ENCODE measurements around the gene SIM1.

The SIM1 gene

DNA sequence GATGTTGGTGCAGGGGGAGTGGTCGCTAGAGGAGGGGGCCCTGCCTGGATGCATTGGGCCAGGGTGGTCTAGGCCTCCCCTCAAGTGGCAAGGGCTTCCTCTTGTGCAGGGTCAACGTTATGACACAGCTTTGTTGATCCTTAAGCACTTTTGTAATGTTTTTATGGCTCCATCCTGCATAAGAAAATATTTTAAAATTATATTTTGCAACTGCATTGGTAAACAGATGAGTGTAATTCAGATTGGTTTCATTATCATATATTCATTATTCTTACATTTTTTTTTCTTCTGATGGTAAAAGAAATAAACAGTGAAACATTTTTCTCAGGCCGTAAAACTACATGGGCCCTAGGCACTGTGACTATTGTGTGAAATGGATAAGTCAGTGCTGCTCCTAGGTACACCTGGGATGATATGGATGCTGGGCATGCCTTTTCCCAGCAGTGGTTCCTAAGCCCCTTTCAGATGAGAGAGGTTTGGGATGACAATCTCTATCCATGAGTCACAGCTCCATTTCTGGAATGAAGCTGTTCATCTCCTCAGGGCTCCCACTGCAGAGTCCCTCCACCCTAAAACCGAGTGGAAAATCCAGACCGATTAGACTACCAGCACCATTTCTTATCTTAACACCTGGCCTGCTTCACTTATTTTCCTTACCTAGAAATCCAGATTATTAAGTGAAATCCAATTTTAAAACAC lies 5.8 kb upstream of the SIM1 start:
- DNase-seq (ENCODE audit: low read depth): no peak
- TF ChIP-seq, protein P1, sequence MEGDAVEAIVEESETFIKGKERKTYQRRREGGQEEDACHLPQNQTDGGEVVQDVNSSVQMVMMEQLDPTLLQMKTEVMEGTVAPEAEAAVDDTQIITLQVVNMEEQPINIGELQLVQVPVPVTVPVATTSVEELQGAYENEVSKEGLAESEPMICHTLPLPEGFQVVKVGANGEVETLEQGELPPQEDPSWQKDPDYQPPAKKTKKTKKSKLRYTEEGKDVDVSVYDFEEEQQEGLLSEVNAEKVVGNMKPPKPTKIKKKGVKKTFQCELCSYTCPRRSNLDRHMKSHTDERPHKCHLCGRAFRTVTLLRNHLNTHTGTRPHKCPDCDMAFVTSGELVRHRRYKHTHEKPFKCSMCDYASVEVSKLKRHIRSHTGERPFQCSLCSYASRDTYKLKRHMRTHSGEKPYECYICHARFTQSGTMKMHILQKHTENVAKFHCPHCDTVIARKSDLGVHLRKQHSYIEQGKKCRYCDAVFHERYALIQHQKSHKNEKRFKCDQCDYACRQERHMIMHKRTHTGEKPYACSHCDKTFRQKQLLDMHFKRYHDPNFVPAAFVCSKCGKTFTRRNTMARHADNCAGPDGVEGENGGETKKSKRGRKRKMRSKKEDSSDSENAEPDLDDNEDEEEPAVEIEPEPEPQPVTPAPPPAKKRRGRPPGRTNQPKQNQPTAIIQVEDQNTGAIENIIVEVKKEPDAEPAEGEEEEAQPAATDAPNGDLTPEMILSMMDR (IDR thresholded peaks at IDR 0.05; ENCODE audit: insufficient read depth, low read depth, low read length, missing control alignments): no peak
- no peak overlapping the region for H3K4me3 ChIP-seq (ENCODE audit: low read length)

DNA sequence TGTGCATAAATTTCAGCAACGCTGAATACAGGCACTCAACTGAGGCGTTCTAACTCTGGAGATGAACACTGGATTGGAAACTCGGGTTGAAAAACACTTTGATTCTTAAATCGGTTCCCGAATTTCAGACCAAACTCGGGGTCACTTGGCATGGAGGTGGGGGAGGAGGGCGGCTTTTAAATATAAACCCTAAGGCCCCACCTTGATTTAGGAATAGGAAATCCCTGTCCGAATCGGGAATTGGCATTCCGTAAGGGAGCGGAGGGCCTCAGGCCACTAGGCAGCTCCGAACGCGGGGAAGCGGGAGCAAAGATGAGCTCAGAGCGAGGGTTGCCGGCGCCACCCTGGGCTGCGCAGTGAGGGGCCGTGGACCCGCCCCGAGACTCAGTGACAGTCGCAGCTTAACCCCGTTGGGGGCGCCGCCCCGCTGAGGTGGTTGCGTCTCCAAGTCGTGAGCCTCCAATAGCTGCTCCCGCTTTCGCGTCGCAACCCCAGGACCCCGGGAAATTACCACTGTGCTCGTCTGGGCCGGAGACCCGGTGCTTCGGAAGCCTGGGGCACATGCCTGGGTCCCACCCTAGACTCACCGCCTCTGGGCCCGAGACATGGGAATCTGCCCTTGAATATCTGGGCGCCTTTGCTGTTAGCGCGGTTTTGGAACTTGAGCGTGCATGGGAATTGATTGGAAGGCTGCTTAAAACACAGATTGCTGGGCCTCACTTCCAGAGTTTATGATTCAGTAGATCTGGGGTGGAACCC lies 4.6 kb upstream of the SIM1 start:
- DNase-seq (ENCODE audit: low read depth): no peak

DNA sequence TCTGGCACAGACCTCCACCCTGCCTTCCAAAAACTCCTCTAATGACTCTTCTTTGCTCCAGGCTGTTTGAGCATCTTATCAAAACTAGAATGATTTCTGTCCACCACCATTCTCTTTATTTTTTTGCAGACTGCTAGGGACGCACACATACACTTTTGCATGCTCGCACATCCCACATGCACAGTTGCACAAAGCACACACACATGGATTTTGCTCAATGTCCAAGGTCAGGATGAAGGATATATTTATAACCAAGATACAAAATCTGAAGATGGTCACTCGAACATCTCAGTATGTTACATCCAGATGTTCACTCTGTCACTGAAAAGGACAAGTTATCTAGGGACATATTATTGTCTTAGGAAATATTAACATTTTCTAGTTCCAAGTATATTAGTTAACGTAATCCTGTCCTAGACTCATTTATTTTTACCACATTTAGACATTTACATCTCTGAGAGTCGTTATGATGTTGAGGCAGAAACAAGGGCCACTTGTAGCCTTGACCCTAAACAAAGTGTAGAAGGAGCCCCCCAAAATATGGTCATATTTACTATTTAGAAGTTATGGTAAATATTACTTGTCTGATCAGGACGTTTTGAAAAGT lies 3.4 kb upstream of the SIM1 start:
- TF ChIP-seq, protein P1 (IDR thresholded peaks at IDR 0.05; ENCODE audit: insufficient read depth, low read depth, low read length, missing control alignments): no peak
- no peak overlapping the region for H3K4me3 ChIP-seq (ENCODE audit: low read length)
- no peak for DNase-seq (ENCODE audit: low read depth)

More for the DNA sequence above, 4.6 kb upstream of the SIM1 start:
- no peak overlapping the region for H3K4me3 ChIP-seq (ENCODE audit: low read length)
- TF ChIP-seq, protein P1 (IDR thresholded peaks at IDR 0.05; ENCODE audit: insufficient read depth, low read depth, low read length, missing control alignments): no peak

DNA sequence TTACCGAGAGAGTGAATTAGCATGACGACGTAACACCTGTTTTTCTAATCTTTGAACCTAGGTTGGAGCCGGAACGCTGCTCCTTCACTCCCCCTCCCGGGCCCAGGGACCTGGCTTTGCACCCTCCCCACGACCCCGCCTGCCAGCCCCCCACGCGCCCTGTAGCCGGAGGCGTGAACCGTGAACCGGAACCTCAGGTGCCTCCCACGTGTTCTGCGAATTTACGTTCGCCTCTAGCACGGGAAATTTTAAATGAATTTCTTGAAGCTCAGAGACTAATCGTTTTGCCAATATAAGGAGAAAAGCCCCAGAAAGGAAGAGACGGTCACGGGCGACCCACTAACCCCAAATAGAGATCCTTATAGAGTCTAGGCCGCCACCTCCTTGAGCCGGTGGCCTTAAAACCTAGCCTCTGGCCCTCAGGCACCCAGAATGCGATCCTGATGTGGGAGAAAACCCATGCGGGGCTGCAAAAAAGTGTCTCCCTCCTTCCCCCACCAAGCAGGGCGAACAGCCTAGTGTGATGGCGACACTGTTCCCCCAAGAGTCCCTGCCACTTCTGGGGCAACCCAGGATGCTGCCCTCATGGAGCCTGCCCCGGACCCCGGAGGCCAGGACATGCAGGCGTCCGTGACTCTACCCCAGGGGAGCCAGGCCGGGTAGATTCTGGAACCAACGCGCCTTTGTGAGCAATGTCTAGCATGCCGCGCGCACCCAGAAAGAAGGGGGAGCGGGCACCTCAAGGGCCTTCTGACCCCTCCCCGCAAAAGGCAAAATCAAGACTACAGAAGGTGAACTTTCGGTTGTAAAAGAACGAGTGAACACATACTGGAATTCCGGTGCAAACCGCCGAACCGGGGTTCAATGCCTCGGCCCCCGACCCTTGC lies 2.7 kb upstream of the SIM1 start:
- no peak overlapping the region for H3K4me3 ChIP-seq (ENCODE audit: low read length)
- TF ChIP-seq, protein P1 (IDR thresholded peaks at IDR 0.05; ENCODE audit: insufficient read depth, low read depth, low read length, missing control alignments): no peak
- no peak for DNase-seq (ENCODE audit: low read depth)

DNA sequence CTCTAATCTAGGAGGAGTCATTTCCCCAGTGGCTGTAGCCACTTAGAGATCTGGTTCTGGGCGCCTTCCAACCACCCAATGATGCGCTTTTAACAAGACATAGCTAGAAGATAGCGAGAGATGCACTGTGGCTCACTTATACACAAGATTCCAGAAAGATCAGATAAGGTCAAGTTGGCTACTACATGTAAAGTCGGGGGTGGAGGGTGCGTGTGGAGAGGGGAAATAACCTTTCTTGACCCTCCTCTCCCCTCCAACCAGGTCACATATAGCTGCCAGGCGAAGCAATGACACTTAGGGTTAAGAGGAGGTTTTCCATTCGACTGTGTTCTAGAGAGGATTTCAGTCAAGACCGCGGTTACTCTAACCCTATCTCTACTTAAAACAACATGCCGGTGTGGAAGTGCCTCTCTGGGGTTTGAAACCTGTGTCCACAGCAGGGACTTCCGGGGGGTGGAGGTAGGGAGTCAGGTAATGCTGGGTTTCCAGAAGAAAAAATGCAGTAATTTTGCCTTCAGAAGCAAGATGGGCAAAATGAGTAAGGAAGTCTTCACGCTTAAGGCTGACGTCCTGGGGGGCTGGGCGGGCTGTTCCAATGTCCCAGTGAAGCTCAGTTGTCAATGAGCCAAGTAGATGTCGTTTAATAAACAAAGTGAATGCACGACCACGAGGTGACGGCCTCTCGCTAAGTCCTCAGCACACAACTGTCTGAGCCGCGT lies 1.8 kb upstream of the SIM1 start:
- TF ChIP-seq, protein P1 (IDR thresholded peaks at IDR 0.05; ENCODE audit: insufficient read depth, low read depth, low read length, missing control alignments): no peak
- no peak overlapping the region for H3K4me3 ChIP-seq (ENCODE audit: low read length)

More for the DNA sequence above, 1.8 kb upstream of the SIM1 start:
- DNase-seq (ENCODE audit: low read depth): no peak
